Keratinocyte (primary cell): ENCODE results near the gene STK32B.

Experiments
- EZH2 ChIP-seq: IDR thresholded peaks from one replicate; pipeline ENCODE4 v1.6.1; 2012; ENCODE audit warnings: inconsistent platforms, mild to moderate bottlenecking, low read length, moderate library complexity
- TF ChIP-seq, protein P1 (sequence below), 3 experiments: IDR thresholded peaks in 1 of 3; conservative IDR thresholded peaks in 1 of 3; optimal IDR thresholded peaks in 1 of 3; 2 replicates in 2 of 3; 3 replicates in 1 of 3; pipeline versions ENCODE3 to v1.5.1; 2011; ENCODE audit warnings: low read length in 3 of 3, mild to moderate bottlenecking in 3 of 3, moderate library complexity in 2 of 3, control low read depth in 1 of 3, inconsistent platforms in 1 of 3; ENCODE audit not compliant: insufficient read depth in 2 of 3; ENCODE audit errors: extremely low read depth in 1 of 3

DNA sequence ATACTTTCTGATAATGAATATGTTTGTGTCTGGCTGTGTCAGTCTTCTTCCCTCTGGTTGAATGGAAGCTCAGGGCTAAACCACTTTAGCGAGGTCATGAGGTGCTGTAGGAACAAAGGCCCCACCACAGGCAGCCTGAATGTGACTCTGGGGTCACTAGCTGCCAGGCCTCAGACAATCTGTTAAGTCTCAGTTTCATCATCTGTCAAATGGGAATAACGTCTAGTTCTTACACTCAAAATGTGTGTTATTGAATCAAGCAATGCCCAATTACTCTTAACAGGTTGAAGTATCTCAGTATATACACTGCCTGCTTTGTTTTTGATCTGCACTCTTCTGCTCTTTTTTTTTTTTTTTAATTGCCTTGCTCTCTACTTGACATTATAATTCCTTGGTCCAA lies 148.6 kb downstream of the STK32B start:
- TF ChIP-seq, protein P1, sequence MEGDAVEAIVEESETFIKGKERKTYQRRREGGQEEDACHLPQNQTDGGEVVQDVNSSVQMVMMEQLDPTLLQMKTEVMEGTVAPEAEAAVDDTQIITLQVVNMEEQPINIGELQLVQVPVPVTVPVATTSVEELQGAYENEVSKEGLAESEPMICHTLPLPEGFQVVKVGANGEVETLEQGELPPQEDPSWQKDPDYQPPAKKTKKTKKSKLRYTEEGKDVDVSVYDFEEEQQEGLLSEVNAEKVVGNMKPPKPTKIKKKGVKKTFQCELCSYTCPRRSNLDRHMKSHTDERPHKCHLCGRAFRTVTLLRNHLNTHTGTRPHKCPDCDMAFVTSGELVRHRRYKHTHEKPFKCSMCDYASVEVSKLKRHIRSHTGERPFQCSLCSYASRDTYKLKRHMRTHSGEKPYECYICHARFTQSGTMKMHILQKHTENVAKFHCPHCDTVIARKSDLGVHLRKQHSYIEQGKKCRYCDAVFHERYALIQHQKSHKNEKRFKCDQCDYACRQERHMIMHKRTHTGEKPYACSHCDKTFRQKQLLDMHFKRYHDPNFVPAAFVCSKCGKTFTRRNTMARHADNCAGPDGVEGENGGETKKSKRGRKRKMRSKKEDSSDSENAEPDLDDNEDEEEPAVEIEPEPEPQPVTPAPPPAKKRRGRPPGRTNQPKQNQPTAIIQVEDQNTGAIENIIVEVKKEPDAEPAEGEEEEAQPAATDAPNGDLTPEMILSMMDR (optimal IDR thresholded peaks at IDR 0.05 in 1 of 3, IDR thresholded peaks at IDR 0.05 in 1 of 3, conservative IDR thresholded peaks at IDR 0.05 in 1 of 3; ENCODE audit: extremely low read depth in 1 of 3, insufficient read depth in 2 of 3, low read length in 3 of 3), result no peak
- no peak for TF ChIP-seq EZH2
